CD1c-positive myeloid dendritic cell (primary cell): Measurements from ENCODE around the gene APP.
"Not testable (repeated sequence)": the region's sequence is repeated elsewhere in the genome, so short reads cannot be mapped to it uniquely, and the experiment has no call there.

ENCODE experiments used
- DNase-seq: peaks from one replicate; pipeline ENCODE4 v3.0.0-alpha.2; 2016; ENCODE audit errors: extremely low spot score

The APP gene

DNA sequence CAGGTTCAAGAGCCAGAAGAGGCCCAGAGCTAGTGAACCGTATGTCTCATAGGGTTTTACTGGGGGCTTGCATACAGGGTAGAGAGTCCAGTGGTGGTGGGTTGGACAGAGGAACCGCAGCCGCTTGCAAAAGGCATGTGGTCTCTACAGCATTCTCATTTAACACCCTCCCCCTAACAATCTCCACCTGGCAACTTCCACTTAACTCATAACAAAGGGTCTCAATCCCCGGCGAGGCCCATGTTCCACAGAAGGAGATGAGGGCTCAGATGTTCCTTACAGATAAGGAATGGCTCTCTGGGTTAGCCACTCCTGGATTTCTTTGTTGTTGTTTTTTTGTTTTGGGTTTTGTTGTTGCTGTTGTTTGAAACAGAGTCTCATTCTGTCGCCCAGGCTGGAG lies 106.1 kb downstream of the APP start:
- no peak for DNase-seq

DNA sequence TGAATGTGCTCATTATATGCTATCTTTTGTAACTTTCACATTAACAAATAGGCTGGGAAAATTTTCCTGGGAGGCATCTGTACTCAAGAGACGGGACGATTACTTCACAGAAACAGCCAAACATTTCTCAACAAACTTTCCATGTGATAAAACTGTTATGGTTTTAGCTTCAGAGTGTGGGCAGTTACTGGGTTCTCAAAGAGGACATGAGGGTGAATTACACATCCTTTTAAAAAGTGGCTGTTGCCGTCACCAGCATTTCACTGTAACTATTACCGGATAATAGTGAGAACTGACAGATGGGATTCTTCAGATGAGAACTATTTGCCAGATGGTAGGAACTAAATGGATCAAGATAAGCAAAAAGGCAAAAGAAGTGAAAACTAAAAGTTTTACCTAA lies 109.1 kb downstream of the APP start:
- no peak for DNase-seq

DNA sequence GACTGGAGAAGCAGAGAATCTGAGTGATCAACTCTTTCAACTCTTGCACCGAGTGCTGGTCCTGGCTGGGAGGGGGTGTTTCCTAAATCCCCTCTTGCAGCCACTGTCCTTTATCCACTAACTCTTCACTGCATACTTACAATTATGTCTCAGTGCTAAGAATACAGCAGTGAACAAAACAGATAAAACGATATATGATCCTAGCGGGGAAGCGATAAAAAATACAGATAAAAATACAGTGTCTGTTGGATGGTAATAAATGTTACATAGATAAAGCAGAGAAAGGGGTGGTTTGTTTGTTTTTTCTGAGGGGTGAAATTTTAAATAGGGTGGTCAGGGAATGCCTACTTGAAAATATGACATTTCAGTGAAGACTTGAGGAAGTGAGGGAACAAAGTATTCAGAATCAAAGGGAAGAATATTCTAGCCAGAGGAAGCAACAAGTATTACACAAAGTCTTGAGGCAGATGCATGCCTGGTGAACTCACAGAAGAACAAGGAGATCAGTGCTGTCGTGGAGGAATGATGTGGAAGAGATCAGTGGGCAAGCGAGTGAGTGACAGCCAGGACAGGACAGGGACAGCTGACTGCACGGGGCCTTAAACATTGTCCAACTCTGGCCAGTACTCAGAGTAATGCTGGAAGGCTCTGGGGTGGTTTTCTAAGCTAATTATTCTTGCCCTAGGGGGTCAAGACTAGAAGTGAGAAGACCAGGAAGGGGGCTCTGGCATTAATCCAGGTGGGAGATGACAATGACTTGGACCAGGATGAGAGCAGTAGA lies 110.0 kb downstream of the APP start:
- no peak for DNase-seq

DNA sequence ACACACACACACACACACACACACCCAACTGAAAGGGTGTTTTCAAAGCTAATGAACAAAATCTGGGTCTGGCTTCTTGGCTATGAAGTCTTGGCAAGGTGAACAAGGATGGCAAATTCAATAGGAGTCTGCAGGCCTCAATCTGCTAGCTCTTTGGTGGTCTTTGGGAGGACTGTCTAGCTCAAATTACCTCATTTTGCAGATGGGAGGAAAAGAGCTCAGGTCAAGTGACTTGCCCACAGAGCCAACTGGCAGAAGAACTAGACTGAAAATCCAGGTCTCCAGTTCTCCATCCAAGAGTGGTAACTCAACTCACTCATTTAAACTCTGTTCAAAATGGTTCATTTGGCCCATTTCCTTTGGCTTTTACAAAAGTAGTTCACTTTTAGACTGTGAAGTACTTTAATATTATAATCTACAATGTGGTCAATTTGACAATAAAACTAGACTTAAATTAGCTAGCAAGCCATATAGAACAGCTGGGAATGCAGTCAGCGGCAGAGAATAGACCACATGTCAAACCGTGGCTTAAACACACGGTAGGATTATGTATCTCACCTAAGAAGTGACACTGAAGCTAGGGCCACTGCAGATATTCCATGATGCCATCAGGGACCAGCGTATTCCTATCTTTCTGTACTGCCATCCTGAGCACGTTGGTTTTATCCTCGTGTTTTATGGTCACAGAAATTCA lies 112.9 kb downstream of the APP start:
- no peak for DNase-seq

DNA sequence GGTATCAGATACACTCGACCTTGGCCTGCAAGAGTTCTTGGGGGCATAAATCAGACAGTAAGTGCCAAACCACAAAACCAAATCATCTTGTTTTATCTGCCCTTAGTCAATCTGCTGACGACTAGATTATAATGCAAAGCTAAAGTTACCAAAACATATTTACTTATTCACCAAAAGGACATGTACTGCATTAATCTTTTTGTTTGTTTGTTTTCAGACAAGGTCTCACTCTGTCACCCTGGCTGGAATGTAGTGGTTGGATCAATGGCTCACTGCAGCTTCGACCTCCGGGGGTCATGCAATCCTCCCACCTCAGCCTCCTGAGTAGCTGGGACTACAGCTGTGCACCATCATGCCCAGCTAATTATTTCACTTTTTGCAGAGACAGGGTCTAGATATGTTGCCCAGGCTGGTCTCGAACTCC lies 114.7 kb downstream of the APP start:
- no peak for DNase-seq

DNA sequence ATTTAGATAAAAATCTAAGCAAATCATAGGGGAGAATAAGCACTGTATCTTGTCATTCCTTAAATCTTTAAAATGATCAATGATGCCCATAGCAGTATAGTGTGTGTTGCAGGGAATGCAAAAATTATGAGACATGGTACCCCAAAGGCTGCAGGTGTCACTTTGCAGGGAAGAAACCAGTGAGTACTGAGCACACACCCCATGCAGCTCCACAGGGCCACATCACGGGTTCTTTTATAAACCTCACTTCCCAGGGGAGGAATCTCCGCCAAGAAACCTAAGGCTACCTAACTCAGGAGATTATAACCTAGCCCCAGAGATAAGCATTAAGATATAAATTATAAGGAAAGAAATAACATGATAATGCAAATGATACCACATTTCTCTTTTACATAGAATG lies 115.6 kb downstream of the APP start:
- DNase-seq, result no peak

DNA sequence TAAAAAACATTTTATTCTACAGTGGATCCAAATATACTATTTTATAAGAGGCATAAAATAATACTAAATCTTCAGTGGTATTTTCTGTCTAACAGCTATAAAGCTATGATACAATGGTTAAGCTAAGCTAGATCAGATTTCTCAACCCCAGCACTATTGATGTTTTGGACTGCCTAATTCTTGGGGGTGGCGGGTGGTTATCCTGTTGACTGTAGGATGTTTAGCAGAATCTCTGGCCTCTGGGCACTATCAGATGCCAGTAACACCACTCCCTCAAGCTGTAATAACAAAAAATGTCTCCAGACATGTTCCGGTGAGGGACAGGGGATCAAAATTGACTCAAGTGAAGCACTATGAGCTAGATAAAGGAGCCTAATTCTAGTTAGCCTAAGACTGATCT lies 118.5 kb downstream of the APP start:
- no peak for DNase-seq

DNA sequence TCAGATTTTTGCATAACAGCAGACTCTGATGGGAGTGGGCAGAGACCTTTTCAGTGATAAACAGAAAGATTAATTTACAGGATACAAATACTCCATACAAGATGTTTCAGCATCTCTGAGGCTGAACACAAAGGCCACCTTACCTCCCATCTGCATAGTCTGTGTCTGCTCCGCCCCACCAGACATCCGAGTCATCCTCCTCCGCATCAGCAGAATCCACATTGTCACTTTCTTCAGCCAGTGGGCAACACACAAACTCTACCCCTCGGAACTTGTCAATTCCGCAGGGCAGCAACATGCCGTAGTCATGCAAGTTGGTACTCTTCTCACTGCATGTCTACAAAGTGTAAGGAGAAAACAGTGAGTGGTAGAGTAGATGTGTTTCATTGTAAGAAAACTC lies 119.7 kb downstream of the APP start:
- DNase-seq, result no peak

DNA sequence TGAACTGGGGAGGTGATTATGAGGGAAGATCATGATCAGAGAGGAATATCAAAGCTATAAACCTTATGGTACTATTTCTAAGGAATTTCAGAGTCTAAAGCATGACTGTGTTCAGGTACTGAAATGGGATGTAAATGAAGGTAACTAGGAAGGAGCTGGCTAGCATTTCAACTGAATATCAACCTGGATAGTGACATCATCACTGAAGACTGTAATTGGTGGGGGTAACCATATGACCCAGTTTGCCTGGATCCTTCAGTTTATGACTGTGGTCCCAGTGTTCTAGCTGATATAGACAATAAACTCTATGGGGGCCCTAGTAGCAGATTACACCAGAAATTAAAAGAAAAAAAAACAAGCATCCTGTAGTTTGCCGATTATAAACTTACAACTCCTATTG lies 120.8 kb downstream of the APP start:
- DNase-seq, result no peak

DNA sequence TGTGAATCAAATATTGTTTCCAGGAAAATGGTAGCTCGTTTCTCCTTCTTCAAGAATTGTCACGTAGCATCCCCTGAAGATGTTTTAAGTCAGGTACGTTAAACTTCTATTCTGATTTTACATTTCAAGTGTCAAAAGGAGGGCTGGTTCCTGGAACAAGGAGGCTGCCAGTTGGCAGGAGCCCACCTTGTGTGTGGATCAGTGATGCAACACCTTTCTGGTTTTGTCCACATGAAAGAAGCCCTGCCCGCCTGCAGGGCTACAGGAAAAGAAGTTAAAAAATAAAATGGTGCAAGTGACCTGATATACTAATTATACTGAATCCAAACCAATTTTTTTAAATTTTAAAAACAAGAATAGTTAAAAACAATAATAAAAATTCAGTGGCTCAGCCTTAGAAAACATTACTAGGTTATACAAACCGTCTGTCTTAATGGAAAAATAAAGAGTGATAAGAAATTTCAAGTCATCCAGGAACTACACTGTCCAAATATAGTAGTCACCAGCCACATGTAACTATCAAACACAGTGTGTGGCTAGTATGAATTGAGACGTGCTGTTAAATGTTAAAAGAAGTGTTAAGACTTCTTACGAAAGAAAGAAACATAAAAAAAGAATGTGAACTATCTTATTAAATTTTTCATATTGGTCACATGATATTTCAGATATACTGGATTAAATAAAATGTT lies 123.1 kb downstream of the APP start:
- no peak for DNase-seq

DNA sequence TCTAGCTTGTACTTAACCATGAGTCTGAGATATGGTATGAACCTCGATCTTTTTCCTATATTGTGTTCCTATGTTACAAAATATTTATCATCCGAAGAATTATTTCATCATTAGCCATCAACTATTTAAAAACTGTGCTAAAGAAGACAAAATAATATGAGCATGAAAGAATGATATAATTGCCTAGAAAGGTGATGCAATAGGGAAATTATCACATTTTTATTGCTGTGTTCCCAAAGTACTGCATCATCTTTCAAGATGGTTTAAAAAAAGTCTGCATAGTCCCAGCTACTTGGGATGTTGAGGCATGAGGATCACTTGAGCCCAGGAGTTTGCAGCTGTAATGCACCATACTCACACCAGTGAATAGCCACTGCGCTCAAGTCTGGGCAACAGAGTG lies 126.7 kb downstream of the APP start:
- DNase-seq, result no peak

DNA sequence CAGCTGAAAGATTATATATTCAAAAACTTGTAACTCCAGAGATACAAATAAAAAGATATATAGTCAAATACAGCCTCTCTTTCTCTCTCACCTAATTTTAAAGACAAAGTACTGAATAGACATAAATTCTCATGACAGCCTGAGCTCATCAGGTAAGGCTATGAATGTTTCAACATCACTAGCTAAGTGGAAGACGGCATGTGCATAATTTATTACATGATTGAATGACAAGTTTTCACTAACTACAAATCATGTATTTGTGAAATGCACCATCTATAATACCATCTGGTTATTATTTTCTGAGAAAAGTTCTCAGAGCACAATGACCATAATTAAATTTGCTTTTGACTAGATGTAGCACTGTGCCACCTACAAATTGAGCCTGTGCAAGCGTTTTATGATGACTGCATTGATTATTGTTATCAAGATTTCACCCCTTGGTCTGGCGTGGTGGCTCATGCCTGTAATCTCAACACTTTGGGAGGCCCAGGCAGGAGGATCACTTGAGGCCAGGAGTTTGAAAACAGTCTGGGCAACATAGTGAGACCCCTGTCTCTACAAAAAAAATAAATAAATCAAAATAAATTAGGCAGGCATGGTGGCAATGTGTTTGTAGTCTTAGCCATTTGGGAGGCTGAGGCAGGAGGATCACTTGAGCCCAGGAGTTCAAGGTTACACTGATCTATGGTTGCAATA lies 128.2 kb downstream of the APP start:
- DNase-seq, result no peak

DNA sequence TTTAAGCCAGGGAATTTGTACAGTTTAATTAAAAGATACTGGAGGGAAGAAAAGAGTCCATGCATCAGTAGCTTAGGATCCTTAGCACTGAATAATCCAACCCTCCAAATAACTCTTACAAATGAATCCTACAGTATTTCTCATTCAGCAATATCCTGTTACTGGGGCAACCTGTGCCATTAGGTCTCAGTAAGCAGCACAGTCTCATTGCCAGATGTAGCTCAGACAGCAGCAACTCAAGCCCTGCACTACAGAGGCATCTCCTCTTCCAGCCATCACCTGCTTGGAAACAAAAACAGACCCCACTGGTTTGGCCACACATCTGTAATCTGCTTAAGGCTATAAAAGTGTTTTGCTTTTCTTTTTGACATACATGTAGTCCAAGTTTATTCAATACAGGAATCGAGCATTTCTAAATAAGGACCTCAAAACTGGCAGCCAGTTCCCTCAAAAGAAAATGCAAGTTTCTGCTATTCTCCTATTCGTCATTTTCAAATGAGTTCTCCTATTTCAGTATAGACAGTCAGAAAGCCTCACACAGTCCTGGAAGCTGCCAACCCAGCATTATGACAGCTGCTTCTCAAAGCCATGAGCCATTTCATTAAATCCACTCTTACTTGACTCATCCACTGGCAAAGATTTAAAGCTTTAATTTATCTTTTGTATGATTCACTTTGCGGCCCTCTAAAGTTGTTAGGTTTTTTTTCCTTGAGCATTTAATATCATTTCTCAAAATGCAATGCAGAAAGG lies 129.0 kb downstream of the APP start:
- no peak for DNase-seq

DNA sequence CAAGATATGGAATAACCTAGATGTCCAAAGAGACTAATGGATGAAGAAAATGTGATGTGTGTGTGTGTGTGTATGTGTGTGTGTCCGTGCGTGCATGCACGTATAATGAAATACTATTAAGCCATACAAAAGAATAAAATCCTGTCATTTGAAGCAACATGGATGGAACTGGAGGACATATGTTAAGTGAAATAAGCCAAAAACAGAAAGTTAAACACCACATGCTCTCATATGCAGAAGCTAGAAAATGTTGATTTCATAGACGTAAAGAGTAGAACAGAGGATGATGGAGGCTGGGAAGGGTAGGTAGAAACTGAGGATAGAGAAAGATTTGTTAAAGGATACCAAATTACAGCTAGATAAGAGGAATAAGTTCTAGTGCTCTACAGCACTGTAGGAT lies 133.7 kb downstream of the APP start:
- no peak for DNase-seq

DNA sequence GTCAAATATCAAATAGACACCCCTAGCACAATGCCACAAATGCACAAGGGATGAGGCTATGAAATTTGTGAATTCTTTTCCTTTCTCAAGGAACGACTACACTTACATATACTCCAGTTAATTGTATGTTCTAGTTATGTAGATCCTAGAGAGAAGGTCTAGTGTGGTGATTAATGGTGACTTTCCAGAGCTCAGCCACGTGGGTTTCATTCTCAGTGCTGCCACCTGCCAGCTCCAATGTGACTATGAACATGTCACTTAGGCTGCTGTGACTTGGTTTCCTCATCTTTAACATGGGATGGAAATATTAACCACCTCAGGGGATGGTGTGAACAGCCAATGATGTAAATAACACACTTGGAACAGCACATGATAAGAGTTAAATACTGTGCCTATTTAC lies 138.3 kb downstream of the APP start:
- no peak for DNase-seq

DNA sequence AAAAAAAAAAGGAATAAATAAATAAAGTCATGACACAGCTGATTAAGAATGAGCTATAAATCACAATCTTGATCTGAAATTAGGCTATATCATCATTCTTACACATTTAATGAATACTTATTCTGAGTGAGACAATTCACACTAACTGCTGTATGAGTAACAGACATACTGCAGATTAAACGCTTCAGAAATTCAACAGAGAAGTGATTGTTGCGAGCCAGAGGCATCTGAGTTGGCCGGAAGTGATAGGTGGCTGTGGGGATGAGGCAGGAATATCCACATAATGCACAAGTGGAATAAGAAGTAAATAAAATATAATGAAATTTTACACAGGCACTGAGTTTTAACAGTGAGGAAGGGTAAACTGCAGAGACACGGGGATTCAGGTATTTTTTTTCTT lies 142.4 kb downstream of the APP start:
- no peak for DNase-seq

DNA sequence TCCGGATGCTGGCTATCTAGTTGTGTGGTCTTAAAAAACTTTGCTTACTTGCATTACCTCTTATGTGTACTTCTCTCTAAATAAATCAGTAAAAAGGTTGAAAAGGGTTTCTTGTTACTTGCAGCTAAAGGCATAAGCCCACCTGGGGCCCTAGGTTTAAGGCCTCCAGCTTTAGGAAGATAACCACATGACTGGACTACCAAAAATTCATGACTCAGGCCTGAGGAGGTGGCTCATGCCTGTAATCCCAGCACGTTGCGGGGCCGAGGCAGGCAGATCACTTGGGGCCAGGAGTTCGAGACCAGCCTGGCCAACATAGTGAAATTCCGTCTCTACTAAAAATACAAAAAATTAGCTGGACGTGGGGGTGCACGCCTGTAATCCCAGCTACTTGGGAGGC lies 142.9 kb downstream of the APP start:
- DNase-seq, result no peak

DNA sequence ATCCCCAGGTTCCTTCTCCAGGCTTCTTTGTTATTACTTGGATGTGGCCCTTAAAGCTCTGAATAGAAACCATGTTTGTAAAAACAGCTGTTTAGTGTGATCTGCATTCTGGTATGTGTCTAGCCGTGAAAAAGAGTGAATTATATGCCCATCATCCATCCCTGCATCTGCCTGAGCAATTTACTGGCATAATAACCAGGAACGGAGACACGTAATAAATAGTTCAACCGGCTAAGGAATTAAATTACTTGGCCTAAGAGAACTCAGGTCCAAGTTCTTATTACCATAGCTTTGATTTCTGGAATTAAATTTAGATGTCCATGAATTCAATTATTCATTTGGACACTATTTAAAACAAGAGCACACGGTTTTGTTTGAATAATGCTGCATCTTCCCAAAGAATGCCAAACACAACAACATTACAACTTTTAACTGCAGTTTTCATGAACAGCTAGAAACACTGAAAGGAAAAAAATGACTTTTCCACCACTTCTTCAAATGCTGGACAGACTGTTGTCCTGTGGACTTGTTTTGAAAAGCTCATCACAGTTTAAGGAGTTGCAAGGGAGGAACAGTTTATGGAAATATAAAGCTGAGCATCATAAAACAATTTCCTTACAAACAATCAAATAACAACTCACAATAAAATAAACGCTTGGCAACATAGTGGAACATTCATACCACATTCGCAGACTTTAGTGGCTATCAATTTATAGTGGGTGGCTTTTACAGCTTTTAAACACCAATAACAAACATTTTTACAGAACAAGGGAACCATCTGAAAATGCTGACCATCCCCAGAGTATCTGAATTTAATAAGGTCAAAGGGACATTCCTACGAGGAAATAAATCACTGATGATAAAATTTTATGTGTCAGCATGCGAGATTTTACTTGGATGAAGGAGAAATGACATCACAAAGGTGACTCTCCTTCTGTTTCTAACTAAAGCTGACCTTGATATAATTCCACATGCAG lies 144.7 kb downstream of the APP start:
- DNase-seq, result no peak

DNA sequence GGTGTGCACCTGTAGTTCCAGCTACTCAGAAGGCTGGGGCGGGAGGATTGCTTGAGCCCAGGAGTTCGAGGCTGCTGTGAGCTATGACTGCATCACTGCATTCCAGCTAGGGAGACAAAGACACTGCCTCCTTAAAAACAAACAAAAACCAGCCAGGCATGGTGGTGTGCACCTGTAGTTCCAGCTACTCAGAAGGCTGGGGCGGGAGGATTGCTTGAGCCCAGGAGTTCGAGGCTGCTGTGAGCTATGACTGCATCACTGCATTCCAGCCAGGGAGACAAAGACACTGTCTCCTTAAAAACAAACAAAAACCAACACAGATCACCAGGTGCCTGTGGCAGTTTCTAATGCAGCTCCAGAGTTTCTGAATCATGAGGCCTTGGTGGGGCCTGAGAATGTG lies 147.2 kb downstream of the APP start:
- DNase-seq, result not testable (repeated sequence)

DNA sequence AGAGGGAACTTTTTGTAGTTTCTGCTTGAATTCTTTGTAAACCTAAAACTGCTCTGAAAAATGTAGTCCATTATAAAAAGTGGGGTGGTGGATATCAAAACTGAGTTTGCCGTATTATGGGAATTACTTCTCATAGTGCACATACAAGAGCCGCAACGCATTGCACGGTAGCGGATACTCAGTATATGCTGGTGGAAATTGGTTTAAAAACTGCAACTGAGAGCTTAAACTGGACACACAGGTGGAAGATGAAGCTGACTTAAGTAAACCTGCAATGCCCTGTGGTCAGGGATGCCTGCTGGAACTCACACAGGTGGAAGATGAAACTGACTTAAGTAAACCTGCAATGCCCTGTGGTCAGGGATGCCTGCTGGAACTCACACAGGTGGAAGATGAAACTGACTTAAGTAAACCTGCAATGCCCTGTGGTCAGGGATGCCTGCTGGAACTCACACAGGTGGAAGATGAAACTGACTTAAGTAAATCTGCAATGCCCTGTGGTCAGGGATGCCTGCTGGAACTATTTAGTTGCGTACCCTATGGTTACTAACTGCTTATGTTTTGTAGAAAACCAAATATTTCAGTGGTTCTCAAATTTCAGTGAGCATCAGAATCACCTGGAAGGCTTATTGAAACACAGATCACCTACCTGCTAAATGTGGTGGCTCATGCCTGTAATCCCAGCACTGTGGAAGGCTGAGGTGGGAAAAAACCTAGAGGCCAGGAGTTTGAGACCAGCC lies 147.8 kb downstream of the APP start:
- DNase-seq, result not testable (repeated sequence)
